ELF-1 (cell line): Measurements from ENCODE around the gene MRPL37.
"Not testable (repeated sequence)": the region's sequence is repeated elsewhere in the genome, so short reads cannot be mapped to it uniquely, and the experiment has no call there.

Source experiments
- DNase-seq: peaks from one replicate; pipeline ENCODE4 v3.0.0-alpha.2; 2016; ENCODE audit warnings: low read depth, low spot score

MRPL37 gene

DNA sequence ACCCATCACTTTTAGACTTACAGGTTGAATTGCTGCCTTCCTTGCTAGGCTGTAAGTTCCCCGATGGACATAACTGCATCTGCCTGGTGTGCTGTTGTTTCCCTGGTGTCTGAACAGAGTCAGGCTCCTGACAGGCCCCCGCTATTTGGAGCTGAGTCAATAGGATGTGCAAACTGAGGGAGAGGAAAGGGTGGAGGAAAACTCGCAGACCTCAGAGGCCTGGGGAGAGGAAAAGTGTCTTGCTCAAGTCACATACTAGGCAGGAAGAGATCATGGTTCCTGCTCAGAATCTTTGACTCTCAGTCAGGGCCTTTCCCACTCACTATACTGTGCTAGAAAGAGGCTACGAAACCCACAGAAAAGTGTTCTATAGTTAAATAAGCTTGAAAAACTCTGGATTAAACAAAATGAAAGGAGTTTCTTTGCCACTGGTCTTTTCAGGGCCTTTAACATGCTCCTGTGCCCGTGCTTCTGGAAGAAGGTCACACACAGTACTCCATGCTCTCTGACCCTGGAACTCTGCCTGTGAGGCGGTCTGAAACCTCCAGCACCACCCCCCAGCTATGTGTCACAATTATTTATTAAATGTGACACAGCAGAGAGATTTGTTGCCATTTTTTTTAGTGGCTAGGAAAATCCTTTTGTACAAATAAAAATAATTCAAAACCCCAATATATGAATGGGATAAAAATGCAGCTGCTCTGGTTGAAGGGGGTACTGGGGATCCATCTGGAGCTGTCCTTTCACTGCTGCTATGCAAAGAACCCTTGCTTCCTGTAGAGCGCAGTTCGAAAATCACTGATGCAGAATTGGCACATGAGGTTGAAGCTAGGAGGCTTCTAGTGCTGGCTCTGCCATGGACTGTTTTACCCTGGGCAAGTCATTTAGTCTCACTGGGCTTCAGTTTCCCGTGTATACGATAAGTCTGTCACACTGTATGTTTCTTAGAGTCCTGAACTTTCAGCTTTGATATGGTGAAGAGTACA is 27.1 kb upstream of the MRPL37 start:
- no peak for DNase-seq

DNA sequence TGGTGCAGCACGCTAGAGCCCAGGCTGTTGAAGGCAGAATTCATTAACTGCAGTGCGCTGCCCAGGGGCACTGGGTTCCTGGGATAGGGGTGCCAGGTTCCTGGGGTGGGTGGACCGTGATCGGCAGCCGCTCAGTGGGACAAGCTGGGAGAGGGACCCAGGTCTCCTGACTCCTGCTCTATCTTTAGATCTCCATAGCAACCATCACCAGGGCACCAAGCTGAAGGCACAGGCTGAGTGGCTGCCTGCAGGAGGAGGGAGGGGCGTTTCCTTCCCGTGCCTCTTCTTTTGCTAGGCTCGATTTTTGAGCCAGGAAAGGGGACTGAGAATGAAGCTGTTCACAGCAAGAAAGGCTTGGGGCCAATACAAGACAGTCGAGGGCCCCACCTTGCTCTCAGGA is 26.3 kb upstream of the MRPL37 start:
- no peak for DNase-seq

DNA sequence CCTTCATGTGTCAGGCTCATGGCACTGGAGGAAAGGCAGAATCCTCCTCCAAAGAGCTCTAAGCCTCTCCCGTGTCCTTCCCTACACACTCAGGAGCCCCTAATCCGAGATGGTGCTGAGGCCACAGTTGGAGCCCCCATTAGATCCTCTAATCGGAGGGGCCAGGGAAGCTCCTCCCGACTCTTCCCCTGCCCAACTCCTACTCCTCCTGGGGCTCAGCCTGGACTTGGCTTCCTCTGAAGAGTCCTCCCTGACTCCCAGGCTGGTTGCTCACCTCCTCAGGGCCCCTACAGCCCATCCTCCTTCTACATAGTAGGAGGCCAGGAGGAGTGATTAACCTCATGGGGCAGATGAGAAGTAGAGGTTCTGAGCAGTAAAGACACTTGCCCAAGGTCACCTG is 25.9 kb upstream of the MRPL37 start:
- DNase-seq: no peak

DNA sequence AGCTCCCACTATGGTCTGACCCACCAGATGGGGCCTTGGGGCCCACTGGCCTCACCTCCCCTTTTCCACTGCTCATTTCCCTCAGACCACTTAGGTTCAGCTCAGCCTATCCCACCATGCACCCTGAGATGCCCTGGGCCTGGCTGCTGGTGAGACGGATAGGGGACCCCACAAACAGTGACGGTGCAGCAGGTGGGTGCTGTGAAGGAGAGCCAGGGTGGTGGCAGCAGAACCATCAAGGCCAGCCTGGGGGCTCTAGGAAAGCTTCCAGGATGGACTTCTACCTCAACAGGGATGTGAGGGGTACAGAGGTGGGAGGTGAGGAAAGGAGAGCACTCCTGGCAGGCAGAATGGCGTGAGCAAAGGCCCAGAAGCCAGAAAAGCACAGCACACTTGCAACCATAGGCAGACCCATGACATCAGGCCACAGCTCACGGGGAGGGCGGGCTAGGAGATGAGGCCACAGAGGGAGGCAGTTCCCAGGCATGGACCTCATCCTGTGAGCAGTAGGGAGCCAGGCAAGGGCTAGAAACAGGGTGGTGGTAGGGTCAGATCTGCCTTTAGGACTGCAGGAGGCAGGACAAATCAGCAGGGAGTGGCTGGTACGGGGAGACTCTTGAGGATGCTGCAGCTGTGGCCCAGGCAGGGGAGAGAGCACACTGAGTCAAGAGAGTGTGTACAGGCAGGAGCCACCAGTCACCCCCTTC is 23.2 kb upstream of the MRPL37 start:
- DNase-seq: no peak

DNA sequence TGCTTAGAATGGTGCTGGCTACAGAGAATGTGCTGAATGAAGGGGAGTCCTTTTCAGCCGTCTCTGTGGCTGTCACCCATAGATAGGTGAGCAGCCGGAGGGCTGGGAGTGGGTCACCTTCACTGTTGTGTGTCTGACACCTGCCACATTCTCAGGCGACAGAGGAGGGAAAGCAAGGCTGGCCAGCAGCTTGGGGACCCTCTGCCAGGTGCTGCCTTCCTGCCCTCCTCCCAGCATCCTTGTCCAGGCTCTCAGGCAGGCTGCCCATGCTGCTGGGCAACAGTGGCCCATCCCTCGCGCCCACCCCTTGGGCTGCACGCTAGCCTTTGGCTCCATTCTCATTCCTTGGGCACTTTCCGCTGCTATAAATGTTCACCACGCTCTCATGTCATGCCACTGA is 22.2 kb upstream of the MRPL37 start:
- DNase-seq: no peak

DNA sequence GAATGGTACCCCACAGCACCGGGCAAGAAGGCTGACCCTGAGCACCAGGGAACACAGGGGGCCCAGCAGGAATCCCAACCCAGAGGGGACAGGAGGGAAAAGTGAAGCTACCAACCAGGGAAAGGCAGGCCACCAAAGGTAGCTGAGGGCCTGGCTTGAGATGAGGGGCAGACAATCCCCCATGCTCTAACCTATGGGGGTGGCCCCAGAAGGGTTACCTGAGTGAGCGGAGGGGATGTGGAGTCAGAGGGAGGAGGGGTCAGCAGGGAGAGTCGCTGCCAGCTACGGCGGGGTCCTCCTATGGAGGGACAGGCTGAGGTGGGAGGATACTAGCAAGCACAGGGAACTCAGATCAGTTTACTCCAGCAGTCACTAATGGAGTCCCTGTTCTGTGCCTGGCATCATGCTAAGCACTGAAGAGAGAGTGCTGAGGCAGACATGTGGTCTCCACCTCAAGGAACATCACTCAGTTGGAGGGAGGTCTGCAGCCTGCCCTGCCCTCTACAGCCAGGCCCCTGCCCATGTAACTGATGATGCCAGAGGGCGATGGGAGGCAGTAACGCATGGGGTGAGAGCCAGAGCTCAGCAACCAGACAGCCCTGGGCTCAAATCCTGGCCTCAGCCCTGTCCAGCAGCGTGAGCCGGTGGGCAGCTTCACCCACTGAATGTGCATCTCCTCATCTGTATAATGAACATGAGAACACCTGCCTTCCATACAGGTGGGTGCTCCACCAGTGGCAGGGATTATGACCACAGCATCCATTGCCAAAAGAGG is 21.5 kb upstream of the MRPL37 start:
- DNase-seq: no peak

DNA sequence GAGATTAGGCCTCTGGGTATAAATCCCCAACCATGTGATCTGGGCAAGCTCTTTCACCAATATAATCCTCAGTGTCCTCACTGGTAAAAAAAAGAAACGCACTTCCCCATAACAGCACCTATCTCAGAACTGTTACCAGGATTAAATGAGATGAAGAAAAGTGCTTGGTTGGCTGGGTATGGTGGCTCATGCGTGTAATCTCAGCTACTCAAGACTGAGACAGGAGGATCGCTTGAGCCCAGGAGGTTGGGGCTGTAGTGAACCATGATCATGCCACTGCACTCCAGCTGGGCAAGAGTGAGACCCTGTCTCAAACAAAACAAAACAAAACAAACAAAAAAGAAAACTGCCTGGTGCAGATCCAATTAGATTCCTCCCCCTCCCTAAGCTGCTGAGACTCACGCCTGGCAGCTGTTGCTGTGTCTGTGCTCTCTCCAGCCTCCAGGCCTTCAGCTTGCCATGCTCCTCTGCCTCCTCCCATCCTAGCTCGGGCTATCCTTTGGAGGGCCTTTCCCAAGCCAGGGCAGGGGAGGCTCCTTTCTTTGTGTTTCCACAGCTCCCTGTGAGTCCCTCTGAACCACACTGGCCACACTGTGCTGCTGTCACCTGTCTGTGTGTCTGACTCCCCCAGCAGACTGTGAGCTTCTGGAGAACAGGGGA is 19.1 kb upstream of the MRPL37 start:
- no peak for DNase-seq

DNA sequence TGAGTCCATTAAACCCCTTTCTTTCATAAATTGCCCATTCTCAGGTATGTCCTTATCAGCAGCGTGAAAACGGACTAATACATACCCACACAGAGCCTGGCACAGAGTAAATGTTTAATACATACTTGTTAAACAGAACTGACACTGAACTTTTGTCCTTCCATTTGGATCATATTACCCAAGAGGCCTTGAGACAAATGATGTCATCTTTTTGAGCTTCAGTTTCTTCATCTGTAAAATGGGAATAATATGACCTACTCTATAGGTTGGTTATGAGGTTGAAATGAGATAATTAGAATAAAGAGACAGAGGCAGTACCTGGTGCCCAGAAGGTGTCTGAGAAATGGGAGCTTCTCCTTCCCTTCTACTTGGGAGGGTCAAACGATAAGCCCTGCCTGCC is 13.9 kb upstream of the MRPL37 start:
- no peak for DNase-seq

DNA sequence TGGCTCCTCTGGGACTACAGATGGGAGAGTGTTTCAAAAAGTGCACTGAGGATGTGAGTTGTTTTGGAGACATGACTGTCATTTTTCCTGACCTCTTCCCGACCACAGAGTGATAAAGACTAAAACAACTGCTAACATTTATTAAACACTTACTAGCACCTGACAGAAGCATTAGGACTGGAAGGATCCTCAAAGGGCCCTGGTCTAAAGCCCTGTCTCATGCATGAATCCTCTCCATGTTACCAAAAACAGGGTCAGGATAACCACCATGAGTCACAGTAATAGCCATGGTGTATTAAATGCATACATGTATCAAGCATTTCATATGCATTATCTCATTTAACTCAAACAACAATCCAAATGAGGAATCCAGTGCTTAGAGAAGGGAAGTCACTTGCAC is 11.7 kb upstream of the MRPL37 start:
- DNase-seq: no peak

DNA sequence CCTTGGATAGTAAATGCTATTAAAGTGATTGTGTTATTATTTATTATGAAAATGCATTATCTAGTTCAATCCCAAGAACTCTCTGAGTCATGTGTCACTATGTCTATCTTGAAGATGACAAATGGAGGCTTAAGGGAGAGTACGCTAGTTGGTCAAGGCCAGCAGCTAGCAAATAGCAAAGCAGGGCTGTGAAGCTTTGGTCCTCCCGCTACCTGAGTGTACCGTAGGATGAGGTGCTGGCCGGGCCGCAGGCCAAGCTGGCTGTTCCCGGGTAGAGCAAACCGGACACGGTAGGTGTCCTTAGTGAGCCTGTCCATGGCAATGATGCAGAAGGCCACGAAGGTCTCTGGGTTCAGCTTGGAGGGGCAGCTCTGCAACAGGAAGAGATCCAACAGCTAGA is 9.4 kb upstream of the MRPL37 start:
- no peak for DNase-seq

DNA sequence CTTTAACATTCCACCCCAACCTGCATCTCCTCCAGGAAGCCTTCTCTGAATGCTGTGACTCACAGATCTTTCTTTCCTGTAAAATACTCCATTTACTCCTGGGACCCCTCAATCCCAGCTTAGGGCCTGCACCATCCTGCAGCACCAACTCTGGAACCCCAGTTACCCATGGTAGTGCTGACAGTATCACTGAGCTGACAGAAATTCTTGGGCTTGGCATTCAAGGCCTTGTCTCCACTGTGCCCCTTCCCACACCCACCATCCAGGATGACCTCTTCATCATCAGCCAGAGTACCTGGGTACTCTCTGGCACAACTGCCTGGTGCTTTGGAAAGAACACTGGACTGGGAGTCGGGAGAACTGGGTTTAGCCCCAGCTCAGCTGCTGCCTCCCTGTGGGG is 8.4 kb upstream of the MRPL37 start:
- no peak for DNase-seq

DNA sequence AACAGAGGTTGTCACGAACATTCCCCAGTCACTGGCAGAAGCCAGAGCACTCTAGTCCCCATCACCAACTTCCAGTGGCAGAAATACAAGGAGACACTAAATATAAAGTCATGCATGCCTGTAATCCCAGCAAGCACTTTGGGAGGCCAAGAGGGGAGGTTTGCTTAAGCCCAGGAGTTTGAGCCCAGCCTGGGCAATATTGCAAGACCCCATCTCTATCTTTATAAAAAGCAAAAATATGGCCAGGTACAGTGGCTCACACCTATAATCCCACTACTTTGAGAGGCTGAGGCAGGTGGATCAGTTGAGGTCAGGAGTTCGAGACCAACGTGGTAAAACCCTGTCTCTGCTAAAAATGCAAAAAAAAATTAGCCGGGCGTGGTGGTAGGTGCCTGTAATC is 6.5 kb upstream of the MRPL37 start:
- no peak for DNase-seq

DNA sequence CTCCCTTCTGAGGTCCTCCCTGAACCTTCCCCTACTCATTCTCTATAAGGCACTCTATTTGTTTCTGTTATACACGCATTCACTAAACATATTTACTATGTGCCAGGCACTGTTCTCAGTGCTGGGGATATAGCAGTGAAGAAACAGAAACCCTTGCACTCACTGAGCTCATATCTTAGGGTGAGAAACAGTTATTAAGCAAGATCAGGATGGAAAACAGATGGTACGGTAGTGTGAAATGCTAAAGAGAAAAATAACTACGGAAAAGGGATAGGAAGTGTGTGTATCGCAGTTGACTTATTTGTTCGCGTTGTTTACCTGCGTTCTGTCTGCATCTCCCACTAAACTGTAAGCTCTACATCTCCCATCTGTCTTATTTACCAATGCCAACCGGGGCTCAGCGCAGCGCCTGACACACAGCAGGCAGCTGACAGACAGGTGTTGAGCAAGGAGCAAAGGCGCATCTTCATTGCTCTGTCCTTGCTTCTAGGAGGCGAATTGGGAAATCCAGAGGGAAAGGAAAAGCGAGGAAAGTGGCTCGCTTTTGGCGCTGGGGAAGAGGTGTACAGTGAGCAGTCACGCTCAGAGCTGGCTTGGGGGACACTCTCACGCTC is 709 bp upstream of the MRPL37 start:
- no peak for DNase-seq

DNA sequence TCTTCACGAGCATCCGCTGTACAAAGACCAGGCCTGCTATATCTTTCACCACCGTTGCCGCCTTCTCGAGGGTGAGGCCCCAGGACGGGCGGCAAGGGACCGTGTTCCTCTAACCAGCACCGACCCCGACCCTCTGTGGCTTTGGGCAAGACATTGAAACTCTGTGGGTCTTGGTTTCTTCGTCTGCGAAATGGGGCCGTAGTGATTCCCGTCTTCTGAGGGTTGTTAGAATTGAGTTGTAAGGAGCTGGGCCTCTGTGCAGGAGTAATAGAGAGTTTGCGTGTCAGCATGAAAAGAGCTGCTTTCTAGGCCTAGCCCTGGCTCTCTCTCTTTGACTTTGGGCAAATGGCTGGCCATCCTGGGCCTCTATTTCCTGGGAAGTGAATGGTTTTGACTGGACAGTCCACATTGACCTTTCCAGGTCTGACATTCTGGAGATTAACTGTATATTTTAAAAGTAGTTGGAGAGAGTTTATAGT is 591 bp downstream of the MRPL37 start:
- DNase-seq: no peak

DNA sequence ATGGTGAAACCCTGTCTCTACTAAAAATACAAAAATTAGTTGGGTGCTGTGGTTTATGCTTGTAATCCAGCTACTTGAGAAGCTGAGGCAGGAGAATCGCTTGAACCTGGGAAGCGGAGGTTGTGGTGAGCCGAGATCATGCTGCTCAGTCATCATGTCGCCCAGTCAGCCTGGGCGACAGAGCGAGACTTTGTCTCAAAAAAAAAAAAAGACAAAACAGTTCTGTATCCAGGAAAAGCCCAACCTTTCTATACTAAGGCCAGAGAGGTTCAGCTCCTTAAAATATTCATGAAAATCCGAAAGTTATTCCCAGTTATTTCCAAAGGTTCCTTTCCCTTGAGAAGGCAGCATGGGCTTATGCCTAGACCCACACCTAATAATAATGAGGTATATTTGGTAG is 4.2 kb downstream of the MRPL37 start:
- no peak for DNase-seq

DNA sequence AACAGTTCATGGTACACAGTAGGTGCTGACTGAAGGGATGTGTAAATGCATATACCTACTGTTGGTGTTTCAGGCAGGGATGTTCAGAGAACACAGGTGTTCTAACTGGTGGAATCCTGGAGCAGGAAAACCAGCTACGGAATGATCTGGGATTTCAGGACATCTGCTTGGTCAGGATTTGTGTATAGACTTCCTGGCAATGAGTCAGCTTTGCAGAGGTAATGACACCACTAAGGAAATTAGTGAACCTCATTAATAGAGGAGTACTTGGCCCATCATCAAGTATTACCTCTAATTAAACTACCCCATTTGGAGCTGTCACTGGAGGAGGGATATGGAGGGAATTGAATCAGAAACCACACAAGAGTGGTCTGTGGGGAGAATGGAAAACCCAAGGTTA is 7.3 kb downstream of the MRPL37 start:
- no peak for DNase-seq

DNA sequence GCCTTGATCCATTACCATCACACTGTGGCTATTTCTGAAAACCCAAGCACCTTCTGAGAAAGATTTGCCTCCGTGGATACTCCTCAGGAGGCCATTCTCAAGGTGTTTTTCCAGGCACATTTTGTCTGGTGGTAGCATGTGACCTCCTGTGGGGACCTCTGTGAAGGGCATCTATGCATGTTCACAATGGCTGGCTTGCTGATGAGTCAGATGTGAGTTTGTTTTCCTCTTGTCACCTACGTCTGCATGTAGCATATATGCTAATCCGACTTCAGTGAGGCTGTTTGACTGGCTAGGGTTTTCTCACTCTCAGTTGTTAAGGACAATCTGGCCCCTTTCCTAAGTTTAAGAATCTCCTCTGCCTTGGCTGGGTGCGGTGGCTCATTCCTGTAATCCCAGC is 7.9 kb downstream of the MRPL37 start:
- not testable (repeated sequence) for DNase-seq

DNA sequence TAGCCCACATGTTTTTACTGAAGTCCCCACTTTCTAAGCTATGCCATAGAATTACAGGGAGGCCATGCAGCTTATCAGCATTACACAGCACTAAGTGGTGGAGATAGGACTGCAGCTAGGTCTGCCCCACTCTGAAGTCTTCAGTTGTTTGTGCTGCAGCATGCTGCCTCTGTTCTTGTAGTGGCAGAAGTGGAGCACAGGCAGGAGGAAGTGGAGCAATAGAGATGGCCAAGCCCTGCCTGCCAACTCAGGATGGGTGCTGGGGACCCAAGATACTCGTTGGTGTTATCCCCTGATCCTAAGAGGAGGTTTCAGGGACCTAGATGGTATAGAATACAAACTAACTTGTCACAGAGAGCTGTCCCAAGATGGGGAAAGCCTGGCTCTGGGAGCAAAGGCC is 12.9 kb downstream of the MRPL37 start:
- no peak for DNase-seq

DNA sequence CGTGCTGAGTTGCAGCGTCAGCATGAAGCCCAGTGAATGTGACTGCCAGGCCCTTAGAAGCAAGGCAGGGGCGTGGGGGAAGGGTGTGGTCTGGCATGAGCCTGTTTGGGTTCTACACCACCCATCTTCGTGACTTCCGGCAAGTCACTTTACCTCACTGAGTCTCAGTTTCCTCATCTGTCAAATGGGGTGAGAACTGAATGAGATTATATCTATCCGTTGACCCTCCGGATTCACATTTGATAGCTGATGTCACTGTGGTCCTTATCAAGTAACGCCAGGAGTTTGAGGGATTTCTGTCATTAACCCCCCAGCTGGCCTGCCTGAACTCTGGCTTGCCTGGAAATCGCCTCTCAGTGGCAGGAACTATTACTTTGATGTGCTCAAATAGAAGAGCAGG is 15.6 kb downstream of the MRPL37 start:
- no peak for DNase-seq

DNA sequence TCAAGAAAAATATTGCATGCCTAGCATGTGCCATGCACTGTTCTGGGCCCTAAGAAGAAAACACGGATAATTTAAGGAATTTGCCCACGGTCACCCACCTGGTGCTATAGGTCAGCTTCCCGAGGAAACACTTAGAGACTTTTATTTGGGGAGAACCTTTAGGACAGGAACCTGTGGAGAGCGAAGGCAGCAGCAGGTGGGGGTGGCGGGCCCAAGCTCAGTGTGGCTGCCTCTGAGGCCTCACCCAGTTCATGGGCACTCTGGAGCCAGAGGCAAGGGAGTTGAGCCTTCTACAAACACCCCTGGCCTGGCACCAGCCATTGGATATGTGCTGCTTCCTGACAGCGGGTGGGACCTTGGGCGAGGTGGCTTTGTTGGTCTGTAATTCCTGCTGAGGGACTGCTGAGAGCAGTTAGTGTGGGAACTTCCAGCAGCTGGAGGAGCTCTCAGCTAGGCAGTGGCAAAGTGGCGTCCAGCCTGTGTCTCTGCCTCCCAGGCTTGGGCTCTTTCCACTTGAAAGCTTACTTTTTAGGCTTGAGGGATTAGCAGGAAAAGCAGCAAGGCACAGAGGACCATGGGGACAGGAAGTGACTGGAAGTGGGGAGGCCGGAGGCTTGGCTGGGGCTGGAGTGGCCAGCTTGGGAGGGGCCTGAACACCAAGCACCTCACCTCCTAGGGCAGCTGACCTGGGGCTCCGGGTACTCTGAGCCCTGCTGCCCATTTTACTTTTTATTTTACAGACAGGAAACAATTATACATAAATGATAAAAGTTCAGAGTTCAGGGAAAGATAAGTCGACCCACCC is 19.1 kb downstream of the MRPL37 start:
- no peak for DNase-seq

DNA sequence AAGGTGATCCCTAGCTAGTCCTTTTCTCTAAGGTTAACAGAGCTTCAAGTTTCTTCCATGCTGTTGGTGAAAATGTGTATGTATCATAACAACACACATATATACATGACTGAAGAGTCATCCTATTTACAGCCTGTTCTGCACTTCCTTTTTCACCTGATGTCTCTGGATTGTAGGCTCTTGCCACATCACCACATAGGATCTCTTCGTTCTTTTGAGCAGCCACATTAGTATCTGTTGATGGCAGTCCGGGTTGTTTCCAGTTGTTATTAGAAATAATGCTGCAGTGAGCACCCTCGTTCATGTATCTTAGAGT is 19.7 kb downstream of the MRPL37 start:
- DNase-seq: no peak
